ENCODE measurements around the gene PSMG1. TPM values are rescaled to one million over a fixed set of nuclear protein-coding genes. Genes with fewer than 3 reads are reported as not detected.
"Not testable (repeated sequence)": the region's sequence is repeated elsewhere in the genome, so short reads cannot be mapped to it uniquely, and the experiment has no call there.

The PSMG1 gene, protein sequence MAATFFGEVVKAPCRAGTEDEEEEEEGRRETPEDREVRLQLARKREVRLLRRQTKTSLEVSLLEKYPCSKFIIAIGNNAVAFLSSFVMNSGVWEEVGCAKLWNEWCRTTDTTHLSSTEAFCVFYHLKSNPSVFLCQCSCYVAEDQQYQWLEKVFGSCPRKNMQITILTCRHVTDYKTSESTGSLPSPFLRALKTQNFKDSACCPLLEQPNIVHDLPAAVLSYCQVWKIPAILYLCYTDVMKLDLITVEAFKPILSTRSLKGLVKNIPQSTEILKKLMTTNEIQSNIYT
- total RNA-seq, result 10 to 100 TPM; 60.0 to 68.9 TPM

DNA sequence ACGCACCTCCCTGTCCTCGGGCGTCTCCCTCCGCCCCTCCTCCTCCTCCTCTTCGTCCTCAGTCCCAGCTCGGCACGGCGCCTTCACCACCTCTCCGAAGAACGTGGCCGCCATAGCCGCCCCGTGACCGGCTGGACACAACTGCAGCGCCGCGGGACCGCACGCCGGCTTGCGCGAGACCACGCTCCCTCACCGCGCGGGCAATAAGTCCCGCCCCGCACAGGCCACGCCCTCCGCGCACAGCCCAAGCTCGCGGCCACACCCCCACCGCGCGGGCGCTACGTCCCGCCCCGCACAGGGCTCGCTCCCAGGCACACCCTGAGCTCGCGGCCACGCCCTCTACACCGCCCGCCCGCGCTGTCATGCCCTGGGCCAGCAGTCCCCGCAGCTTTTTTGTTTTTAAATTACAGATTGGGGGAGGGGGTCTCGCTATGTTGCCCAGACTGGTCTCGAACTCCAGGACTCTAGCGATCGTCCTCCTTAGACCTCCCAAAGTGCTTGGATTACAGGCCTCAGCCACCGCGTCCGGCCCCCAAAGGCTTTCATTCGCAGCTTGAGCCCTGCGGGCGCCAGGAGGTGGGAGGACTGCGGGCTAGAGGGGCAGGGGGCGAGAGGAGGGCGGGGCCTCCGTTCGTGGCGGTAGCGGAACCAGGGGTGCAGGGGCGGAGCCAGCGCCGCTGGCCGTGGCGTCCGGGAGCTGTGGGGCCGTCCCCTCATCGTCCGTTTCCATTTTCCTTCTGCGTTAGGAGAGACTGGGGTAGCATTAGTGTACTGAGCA is at the start of gene PSMG1:
Gene PSMG1 (minus strand): TSS at position 180 of the 778 bp plus-strand sequence. CDS start 66 bp downstream, at position 114.
- H3K9me3 Mint-ChIP-seq, result no peaks in the 10 kb centered on the region
- H3K4me3 Mint-ChIP-seq, result peak within 1 kb of the TSS; percentile 96
- DNase-seq (ENCODE audit: low spot score) (peak; percentile 97), ATAC-seq (peak; percentile 98)
- peaks cover 14% of the 10 kb centered on the region for H3K36me3 Mint-ChIP-seq
- peaks cover 24 to 50% of the 10 kb centered on the region in 2 donors for H3K4me1 Mint-ChIP-seq (ENCODE audit: low read depth in 2 of 2)
- no peaks in the 10 kb centered on the region for H3K27me3 Mint-ChIP-seq
- peak within 1 kb of the TSS; percentile 90 for H3K27ac Mint-ChIP-seq

DNA sequence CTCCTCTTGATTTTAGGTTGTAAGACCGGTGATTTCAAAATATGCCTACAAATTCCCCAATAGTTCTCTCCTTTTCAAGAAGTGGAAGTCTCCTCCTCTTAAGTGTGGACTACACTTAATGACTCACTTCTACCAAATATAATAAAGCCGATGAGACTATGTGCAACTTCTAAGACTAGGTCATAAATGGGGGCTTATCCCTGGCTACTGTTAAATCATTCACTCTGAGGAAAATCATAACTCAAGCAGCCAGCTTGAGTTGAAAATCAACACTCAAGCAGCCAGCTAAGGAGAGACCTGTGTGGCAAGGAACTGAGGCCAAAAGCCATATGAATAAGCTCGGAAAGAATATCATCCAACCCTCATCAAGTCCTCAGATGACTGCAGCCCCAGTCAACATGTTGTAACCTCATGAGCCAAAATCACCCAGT is 49.6 kb upstream of the PSMG1 start:
- DNase-seq (ENCODE audit: low spot score) (no peak), ATAC-seq (no peak)
- Mint-ChIP-seq H3K27me3 (no peaks in the 10 kb centered on the region), H3K36me3 (peaks cover 15% of the 10 kb centered on the region), H3K9me3 (no peaks in the 10 kb centered on the region), H3K4me1 (ENCODE audit: low read depth in 2 of 2) (peaks cover 0 to 14% of the 10 kb centered on the region in 2 donors), H3K27ac (no peak overlapping the region), H3K4me3 (no peak overlapping the region)

DNA sequence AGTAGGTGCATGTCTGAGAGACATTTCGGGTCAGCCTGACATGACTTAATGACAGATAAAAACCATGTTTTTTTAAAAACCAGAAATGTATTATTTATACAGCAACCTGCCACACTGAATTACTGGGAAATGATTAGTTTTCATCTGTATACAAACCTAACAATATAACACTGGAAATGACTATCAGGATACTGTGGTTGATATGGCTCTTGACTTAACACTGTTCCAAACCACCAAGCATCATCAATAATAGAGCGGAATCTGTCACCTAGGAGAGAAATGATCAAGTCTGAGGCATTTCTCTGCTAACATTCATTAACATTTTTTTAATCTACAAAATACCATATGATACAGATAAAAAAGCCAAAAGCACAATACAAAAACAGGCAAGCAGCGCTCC is 41.7 kb upstream of the PSMG1 start:
- no peaks in the 10 kb centered on the region for H3K9me3 Mint-ChIP-seq
- peaks cover 12% of the 10 kb centered on the region for H3K36me3 Mint-ChIP-seq
- DNase-seq (ENCODE audit: low spot score) (no peak), ATAC-seq (peak in 1 of 2 donors; percentile 72)
- no peaks in the 10 kb centered on the region for H3K27me3 Mint-ChIP-seq
- H3K4me3 Mint-ChIP-seq, result no peak overlapping the region
- peaks cover 0 to 5% of the 10 kb centered on the region in 2 donors for H3K4me1 Mint-ChIP-seq (ENCODE audit: low read depth in 2 of 2)
- H3K27ac Mint-ChIP-seq, result peak overlapping the region; percentile 36 to 47

DNA sequence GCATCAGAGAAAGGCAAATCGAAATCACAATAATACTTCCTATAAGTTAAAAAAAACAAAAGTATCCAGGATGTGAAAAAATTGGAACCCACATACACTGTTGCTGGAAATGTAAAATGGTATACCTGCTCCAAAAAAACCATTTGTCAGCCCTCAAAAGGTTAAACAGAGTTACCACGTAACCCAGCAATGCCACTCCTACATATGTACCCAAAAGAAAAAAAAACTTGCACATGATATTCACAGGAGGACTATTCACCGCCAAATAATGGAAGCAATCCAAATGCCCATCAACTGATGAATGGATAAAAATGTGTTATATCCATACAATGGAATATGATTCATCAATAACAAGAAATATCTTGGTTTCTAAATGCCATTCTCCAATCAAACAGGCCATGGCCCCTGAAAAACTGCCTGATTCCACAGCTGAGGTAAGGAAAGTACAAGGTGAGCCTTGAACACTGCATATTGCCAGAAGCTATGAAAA is 38.8 kb upstream of the PSMG1 start:
- no peaks in the 10 kb centered on the region for H3K9me3 Mint-ChIP-seq

DNA sequence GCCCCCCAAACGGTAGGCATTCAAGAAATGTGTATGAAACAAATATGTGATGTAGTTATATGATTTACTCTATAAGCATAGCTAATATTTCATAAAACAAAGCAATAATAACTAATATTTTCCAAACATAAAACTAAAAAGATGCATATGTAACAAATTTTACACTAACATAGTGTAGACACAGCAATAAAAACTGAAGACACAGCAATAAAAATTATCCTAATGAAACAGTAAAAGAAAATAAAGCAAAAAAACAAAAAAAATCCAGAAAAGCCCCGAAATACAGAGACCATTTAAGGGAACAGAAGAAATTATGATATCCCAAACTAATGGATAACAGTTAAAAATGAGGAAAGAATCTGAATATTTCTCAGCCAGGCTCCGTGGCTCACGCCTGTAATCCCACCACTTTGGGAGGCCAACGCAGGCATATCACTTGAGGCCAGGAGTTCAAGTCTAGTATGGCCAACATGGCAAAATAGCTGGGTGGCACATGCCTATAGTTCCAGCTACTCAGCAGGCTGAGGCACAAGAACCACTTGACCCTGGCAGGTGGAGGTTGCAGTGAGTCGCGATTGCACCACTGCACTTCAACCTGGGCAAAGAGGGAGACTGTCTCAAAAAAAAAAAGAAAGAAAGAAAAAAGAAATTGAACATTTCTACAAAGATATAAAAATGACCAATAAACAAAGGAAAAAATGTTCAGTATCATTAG is 38.2 kb upstream of the PSMG1 start:
- no peak overlapping the region for H3K4me3 Mint-ChIP-seq
- H3K27ac Mint-ChIP-seq, result no peak overlapping the region
- H3K4me1 Mint-ChIP-seq (ENCODE audit: low read depth in 2 of 2), result peaks cover 0 to 7% of the 10 kb centered on the region in 2 donors
- no peak for ATAC-seq
- no peaks in the 10 kb centered on the region for H3K27me3 Mint-ChIP-seq
- peaks cover 16% of the 10 kb centered on the region for H3K36me3 Mint-ChIP-seq
- DNase-seq (ENCODE audit: low spot score), result no peak
- no peaks in the 10 kb centered on the region for H3K9me3 Mint-ChIP-seq

More for the DNA sequence above, 38.8 kb upstream of the PSMG1 start:
- Mint-ChIP-seq H3K27ac (no peak overlapping the region), H3K27me3 (no peaks in the 10 kb centered on the region), H3K4me1 (ENCODE audit: low read depth in 2 of 2) (peaks cover 0 to 7% of the 10 kb centered on the region in 2 donors), H3K4me3 (no peak overlapping the region), H3K36me3 (peaks cover 16% of the 10 kb centered on the region)
- DNase-seq (ENCODE audit: low spot score), result no peak
- no peak for ATAC-seq

DNA sequence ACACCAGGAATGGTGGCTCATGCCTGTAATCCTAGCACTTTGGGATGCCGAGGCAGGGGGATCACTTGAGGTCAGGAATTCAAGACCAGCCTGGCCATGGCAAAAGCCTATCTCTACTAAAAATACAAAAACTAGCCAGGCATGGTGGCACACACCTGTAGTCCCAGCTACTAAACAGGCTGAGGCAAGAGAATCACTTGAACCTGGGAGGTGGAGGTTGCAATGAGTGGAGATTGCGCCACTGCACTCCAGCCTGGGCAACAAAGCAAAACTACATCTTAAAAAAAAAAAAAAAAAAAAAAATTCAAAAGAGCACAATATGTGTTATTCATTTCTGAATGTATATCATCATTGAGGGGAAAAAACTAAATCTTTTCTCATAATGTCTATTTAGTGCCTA is 37.6 kb upstream of the PSMG1 start:
- H3K36me3 Mint-ChIP-seq, result peaks cover 16% of the 10 kb centered on the region
- H3K27ac Mint-ChIP-seq, H3K4me3 Mint-ChIP-seq: not testable (repeated sequence)

DNA sequence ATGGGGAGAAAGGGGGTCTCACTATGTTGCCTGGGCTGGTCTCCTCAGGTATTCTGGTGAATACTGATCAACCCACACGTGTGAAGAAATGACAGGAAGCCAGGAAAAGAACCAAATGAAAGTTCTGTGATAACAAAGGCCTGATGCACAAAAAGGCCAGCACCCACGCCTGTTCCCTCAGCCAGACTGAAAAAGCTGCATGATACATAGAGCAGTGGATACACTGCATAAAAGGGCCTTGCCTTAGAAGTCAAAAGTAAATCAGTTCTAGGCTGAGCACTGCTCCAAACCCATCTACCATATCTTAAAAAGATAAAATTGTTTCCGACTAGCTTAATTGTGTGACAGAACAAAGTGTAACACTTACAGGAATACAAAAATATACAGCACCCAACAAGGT is 36.9 kb upstream of the PSMG1 start:
- Mint-ChIP-seq H3K4me3 (no peak overlapping the region), H3K9me3 (no peaks in the 10 kb centered on the region), H3K4me1 (ENCODE audit: low read depth in 2 of 2) (peaks cover 0 to 3% of the 10 kb centered on the region in 2 donors), H3K27ac (no peak overlapping the region), H3K27me3 (no peaks in the 10 kb centered on the region), H3K36me3 (peaks cover 16% of the 10 kb centered on the region)
- ATAC-seq (no peak), DNase-seq (ENCODE audit: low spot score) (no peak)

More for the DNA sequence above, 37.6 kb upstream of the PSMG1 start:
- not testable (repeated sequence) for DNase-seq (ENCODE audit: low spot score); H3K27me3 Mint-ChIP-seq; H3K9me3 Mint-ChIP-seq; ATAC-seq; H3K4me1 Mint-ChIP-seq (ENCODE audit: low read depth in 2 of 2)

DNA sequence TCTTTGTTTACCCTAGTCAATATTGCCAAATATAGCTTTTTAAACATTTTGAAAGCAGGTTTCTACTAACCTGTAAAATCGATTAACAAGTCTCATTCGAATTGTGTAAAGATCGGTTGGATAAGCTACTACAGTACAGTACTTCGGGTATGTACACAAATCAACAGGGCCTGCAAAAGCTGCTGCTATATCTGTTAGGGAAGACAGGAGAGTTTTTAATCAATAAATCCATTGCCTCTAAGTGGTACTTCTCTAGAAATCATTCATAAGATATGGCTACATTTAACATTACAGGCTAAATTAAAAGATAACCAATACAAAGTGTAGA is 34.8 kb upstream of the PSMG1 start:
- Mint-ChIP-seq H3K4me3 (no peak overlapping the region), H3K36me3 (peaks cover 10% of the 10 kb centered on the region), H3K27me3 (no peaks in the 10 kb centered on the region), H3K9me3 (no peaks in the 10 kb centered on the region), H3K4me1 (ENCODE audit: low read depth in 2 of 2) (peaks cover 0 to 3% of the 10 kb centered on the region in 2 donors), H3K27ac (no peak overlapping the region)
- ATAC-seq (no peak), DNase-seq (ENCODE audit: low spot score) (no peak)

DNA sequence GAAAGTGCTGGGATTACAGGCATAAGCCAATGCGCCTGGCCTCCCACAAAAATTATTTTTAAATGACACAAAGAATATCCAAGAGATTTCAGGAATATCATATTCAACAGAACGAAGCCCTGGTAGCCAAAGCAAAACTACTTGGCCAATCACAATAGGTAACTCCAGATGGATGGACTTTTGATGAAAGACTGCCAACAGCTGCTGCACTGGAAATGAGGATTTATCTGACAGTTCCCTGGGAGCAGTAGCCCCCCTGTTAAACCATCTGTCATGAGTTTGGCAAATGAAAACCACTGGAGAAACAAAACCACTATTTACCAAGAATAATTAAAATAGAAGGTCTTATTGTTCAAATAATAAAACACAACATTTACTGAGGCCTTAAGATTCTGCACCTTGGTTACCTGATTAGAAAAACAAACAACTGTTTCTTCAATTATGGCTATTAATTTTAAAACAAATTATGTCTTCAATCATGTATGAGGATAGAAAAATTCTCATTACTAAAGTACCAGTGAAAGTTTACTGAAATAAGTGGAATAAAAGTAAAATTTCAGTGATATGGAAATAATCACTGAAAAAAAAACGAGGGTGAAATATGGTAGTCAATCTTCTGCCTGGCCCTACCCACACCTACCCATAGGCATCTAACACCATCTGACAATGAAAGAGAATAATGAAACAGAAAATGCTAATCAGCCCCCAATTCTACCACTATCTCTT is 34.3 kb upstream of the PSMG1 start:
- no peak for DNase-seq (ENCODE audit: low spot score)
- H3K9me3 Mint-ChIP-seq, result no peaks in the 10 kb centered on the region
- H3K27me3 Mint-ChIP-seq, result no peaks in the 10 kb centered on the region
- H3K4me1 Mint-ChIP-seq (ENCODE audit: low read depth in 2 of 2), result peaks cover 0 to 3% of the 10 kb centered on the region in 2 donors
- H3K36me3 Mint-ChIP-seq, result peaks cover 10% of the 10 kb centered on the region
- ATAC-seq, result no peak
- no peak overlapping the region for H3K4me3 Mint-ChIP-seq
- no peak overlapping the region for H3K27ac Mint-ChIP-seq

DNA sequence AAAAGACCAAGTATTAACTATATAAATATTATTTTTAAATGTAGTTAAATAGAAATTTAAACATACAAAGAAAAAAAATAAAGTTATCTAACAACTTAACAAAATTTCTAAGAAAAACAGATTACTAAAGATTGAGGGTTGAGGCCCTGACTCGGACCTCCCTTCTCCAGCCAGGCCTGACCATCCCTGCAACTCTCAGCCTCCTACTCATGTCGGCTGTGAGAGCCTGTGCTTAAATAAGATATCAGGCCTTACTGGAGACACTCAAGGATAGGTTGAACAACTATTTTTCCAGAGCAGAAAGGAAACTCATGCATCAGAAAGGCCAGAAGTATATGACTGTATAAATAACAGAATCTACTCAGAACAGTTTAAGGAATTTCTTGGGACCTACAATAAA is 33.0 kb upstream of the PSMG1 start:
- H3K9me3 Mint-ChIP-seq, result no peaks in the 10 kb centered on the region
- no peak overlapping the region for H3K4me3 Mint-ChIP-seq
- H3K27ac Mint-ChIP-seq, result no peak overlapping the region
- H3K4me1 Mint-ChIP-seq (ENCODE audit: low read depth in 2 of 2), result peaks cover 0 to 3% of the 10 kb centered on the region in 2 donors
- no peaks in the 10 kb centered on the region for H3K27me3 Mint-ChIP-seq
- ATAC-seq, result no peak
- peaks cover 11% of the 10 kb centered on the region for H3K36me3 Mint-ChIP-seq
- no peak for DNase-seq (ENCODE audit: low spot score)

DNA sequence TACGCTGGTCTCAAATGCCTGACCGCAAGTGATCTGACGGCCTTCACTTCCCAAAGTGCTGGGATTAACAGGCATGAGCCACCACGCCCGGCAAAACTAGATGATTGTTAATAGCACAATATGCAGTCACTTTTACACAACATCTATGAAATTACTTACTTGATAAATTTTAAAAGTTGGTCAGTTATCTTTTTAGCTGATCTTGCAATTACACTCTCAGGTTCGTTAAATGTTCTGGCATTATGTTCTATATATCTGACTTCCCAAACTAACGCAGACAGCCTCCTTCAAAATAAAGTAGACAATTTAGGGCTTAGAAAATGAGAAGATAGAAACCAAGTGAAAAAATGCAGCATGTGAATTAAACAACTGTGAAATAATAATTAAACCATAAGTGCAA is 31.8 kb upstream of the PSMG1 start:
- no peak for DNase-seq (ENCODE audit: low spot score)
- Mint-ChIP-seq H3K36me3 (peaks cover 15% of the 10 kb centered on the region), H3K27me3 (no peaks in the 10 kb centered on the region), H3K27ac (no peak overlapping the region), H3K4me1 (ENCODE audit: low read depth in 2 of 2) (peaks cover 0 to 3% of the 10 kb centered on the region in 2 donors), H3K4me3 (no peak overlapping the region), H3K9me3 (no peaks in the 10 kb centered on the region)
- no peak for ATAC-seq

DNA sequence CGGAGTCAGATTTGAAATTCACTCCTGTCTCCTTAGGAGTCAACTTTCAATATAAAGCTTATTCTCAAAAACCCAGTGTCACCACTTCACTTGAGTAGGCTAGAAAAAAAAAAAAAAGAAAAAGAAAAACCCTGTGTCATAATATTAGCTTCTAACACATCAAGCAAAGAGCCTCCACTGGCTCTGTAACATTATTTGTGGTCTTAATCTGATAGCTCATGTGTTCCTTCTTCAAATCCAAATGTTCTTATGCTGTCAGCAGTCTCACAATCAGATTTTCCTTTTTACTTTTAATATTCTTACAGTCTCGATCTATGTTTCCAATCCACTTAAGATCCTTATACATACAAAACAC is 26.1 kb upstream of the PSMG1 start:
- no peaks in the 10 kb centered on the region for H3K27me3 Mint-ChIP-seq
- ATAC-seq (no peak), DNase-seq (ENCODE audit: low spot score) (no peak)
- no peak overlapping the region for H3K27ac Mint-ChIP-seq
- no peaks in the 10 kb centered on the region for H3K9me3 Mint-ChIP-seq
- peaks cover 18% of the 10 kb centered on the region for H3K36me3 Mint-ChIP-seq
- no peaks in the 10 kb centered on the region for H3K4me1 Mint-ChIP-seq (ENCODE audit: low read depth in 2 of 2)
- H3K4me3 Mint-ChIP-seq, result no peak overlapping the region

DNA sequence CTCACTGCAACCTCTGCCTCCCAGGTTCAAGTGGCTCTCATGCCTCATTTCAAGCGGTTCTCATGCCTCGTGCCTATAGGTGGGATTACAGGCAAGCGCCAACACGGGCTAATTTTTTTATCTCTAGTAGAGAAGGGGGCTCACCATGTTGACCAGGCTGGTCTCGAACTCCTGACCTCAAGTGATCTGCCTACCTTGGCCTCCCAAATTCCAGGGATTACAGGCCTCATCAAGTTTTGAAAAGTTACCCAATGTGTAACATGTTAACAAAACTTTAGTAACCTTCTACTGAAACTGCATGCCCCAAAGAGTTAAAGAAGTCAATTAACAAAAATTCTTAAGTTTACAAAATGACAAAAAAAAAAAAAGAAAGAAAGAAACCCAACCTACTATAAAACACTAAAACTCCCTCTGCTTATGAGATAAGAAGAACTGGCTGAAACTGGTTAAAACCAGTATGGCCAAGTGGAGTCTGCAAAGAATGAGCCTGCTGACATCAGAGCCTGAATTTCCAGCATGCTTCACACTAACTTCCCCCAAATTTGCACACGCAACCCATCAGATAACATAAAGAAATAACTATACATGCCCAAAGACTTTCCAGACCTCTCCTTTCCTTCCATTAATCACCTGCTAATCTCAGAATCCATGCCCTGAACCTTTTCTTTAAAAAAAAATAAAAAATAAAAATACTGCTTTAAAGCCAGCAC is 25.5 kb upstream of the PSMG1 start:
- Mint-ChIP-seq H3K9me3 (no peaks in the 10 kb centered on the region), H3K4me3 (no peak overlapping the region), H3K4me1 (ENCODE audit: low read depth in 2 of 2) (no peaks in the 10 kb centered on the region), H3K27ac (no peak overlapping the region), H3K27me3 (no peaks in the 10 kb centered on the region), H3K36me3 (peaks cover 18% of the 10 kb centered on the region)
- DNase-seq (ENCODE audit: low spot score), result no peak
- ATAC-seq, result no peak
